LNCAP (cell line): Measurements from ENCODE around the gene LEFTY2.

ENCODE experiments used
- CTCF ChIP-seq: fragments of 450-650 bp; IDR thresholded peaks from 2 replicates; pipeline ENCODE4 v1.5.1; 2017; ENCODE audit warnings: mild to moderate bottlenecking

Gene LEFTY2

DNA sequence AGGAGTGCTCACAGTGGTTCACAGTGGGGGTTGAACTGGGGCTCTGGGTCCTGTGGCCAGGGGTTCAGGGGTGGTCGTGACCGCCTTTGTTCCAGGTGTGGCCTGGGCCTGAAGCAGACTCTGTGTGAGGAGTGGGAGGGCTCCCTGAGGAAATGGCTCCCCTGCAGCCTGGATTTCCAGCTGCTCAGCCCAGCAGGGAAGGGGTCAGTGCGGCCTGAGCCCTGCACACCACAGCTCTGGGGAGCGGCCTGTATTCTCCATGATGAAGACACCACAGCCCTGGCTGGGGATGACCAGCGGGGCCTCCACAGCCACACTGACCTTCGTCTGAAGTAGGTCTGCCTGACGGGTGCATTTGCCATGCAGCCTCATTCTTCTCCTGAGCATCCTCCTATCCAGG lies 33.7 kb downstream of the LEFTY2 start:
- TF ChIP-seq CTCF: no peak

GRCh38 chr1:225906467-225906866 lies 34.6 kb downstream of the LEFTY2 start:
- no peak for TF ChIP-seq CTCF

DNA sequence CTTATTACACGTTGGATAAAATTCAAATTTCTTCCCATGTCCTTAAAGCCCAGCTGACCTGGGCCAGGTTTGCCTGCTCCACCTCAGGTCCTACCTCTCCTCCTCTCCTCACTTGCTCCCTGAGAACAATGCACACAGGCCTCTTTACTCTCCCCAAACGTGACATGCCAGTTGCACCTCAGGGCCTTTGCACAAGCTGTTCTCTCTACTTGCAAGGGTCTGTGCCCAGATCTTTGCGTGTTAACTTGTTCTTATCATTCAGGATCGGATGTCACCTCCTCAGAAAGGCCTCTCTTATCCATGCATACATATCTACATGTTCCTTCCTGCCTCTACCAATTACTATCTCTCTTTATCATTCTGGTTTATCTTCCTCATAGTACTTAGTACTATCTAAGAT lies 37.4 kb downstream of the LEFTY2 start:
- no peak for TF ChIP-seq CTCF

DNA sequence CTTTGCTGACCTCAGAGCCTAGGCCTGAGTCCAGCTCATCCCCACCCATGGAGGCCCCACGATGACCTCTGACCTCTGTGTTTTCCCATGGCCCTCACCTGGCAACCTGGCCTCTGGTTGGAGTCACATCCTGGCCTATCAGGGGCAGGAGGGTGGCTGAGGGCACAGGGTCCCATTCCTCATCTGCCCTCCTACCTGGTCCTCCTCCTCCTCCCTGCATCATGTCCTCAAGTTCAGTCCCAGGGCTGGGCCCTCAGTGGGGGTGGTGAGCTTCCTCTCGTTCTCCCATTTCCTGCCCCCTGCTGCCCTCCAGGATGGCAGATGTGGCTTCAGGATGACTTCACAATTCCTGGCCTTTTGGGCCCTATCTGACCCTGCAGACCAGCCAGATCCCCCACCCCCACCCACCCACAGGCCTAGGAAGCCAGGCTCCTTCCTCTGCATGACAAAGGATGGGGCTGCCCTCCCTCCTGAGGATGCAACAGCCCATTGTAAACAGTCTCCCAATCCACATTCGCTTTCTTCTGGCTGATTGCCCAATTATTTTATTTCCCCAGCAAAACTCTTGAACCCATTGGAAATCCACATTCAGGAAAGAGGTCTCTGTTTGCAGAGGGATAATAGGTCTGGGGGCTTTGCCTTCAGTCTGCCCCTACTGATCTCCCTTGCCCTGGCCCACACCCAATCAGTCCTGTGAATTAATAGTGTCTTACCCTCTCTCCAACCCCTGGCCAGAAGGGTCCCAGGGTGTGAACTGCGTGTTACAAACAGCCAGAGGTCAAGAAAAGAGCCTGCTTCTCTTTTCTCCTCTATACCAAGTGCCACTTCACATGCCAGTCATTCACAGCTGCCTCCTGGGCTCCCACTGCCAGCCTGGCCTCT lies 41.7 kb downstream of the LEFTY2 start:
- no peak for TF ChIP-seq CTCF

DNA sequence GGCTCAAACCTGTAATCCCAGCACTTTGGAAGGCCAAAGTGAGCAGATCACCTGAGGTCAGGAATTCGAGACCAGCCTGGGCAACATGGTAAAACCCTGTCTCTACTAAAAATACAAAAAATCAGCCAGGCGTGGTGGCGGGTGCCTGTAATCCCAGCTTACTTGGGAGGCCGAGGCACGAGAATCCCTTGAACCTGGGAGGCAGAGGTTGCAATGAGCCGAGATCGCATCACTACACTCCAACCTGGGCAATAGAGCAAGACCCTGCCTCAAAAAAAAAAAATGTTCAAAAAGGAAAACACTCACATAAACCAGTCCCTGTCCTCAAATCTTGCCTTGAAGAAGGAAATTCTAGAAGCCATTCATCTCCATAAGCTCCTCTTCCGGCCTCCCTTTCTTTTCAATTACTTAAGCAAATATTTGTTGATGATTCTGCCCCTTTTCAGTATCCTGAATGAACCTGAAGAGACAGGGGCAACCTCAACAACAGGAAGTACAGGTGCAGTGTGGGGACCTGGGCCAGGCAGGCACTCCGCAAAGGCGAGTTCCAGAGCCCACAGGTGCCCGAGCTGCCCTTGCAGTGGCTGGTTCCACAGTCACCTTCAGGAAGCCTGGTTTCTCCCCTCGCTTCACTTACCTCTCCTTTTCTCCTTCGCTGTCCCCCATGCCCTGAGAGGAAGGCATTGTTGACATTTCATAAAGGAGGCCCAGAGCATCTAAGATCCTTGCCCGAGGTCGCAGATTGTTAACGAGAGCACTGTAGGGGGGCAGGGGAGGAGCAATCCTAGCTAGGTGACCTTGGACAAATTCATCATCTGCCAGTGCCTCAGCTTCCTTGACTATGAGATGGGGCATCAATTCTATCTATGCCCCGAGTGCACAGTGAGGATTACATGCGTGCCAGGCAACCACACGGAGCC lies 43.2 kb downstream of the LEFTY2 start:
- no peak for TF ChIP-seq CTCF

- TF ChIP-seq CTCF: no peak
These were observed 44.0 kb downstream of the LEFTY2 start for GRCh38 chr1:225896937-225897549.

- TF ChIP-seq CTCF: no peak
These were observed 44.5 kb downstream of the LEFTY2 start for GRCh38 chr1:225896494-225896893.
